GM12892 (cell line): ENCODE data around the gene RAB22A.

Experiments
- POLR2A ChIP-seq: IDR thresholded peaks from 2 replicates; pipeline ENCODE4 v1.6.1; 2011; ENCODE audit warnings: low read depth, low read length, control low read depth
- POLR2AphosphoS5 ChIP-seq: IDR thresholded peaks from 2 replicates; pipeline ENCODE4 v1.6.1; 2011; ENCODE audit warnings: low read depth, low read length, control low read depth
- TAF1 ChIP-seq: IDR thresholded peaks from 2 replicates; pipeline ENCODE4 v1.6.1; 2011; ENCODE audit warnings: low read depth, mild to moderate bottlenecking, control low read depth, low read length, borderline replicate concordance

GRCh38 chr20:58407201-58407873, 97.8 kb downstream of the RAB22A start:
- no peak for TF ChIP-seq POLR2A
- no peak for TF ChIP-seq POLR2AphosphoS5
- no peak for TF ChIP-seq TAF1
